ENCODE data around the gene LOXL3.

Gene LOXL3

GRCh38 chr2:74528600-74529356, 25.0 kb downstream of the LOXL3 start:
- no peak for FAIRE-seq

GRCh38 chr2:74527741-74528140, 26.0 kb downstream of the LOXL3 start:
- FAIRE-seq = no peak

GRCh38 chr2:74526649-74527230, 27.0 kb downstream of the LOXL3 start:
- no peak for FAIRE-seq

GRCh38 chr2:74525717-74526648, 27.8 kb downstream of the LOXL3 start, which contains the start of gene DQX1:
DQX1 (minus strand) TSS chr2:74526231; CDS start chr2:74525729, 502 bp downstream.
- no peak for FAIRE-seq

- FAIRE-seq = no peak
These were observed 28.6 kb downstream of the LOXL3 start for GRCh38 chr2:74524955-74525716.

GRCh38 chr2:74524005-74524404, 29.7 kb downstream of the LOXL3 start:
- no peak for FAIRE-seq

- FAIRE-seq = no peak
These were observed 31.2 kb downstream of the LOXL3 start for GRCh38 chr2:74522516-74522915.

- no peak for FAIRE-seq
These were observed 37.1 kb downstream of the LOXL3 start for GRCh38 chr2:74516650-74517049.

- FAIRE-seq = no peak
These were observed 37.6 kb downstream of the LOXL3 start for GRCh38 chr2:74515981-74516633.

- no peak for FAIRE-seq
These were observed 38.3 kb downstream of the LOXL3 start for GRCh38 chr2:74515271-74515980.

- FAIRE-seq = no peak
These were observed 39.1 kb downstream of the LOXL3 start, which contains the start of gene TLX2 for GRCh38 chr2:74514368-74515270. TLX2 (plus strand) TSS chr2:74514450; CDS start chr2:74514807, 357 bp downstream.

- no peak for FAIRE-seq
These were observed 40.0 kb downstream of the LOXL3 start for GRCh38 chr2:74513605-74514367.

- FAIRE-seq = no peak
These were observed 40.8 kb downstream of the LOXL3 start for GRCh38 chr2:74512744-74513604.

GRCh38 chr2:74511104-74511989, 42.4 kb downstream of the LOXL3 start:
- no peak for FAIRE-seq

- FAIRE-seq = no peak
These were observed 43.5 kb downstream of the LOXL3 start for GRCh38 chr2:74510272-74510671.

- FAIRE-seq = no peak
These were observed 45.7 kb downstream of the LOXL3 start for GRCh38 chr2:74507926-74508520.

Data from endometrium (tissue), 2 donors.